Measurements from ENCODE around the gene PRKAR1B.

The PRKAR1B gene

GRCh38 chr7:516606-517456 is 210.2 kb downstream of the PRKAR1B start:
- DNase-seq: no peak

GRCh38 chr7:516216-516605 is 210.9 kb downstream of the PRKAR1B start:
- no peak for DNase-seq

- DNase-seq: no peak
Observed at GRCh38 chr7:515628-516027, 211.5 kb downstream of the PRKAR1B start.

GRCh38 chr7:514651-515598 is 212.2 kb downstream of the PRKAR1B start:
- DNase-seq: no peak

- DNase-seq: no peak
Observed at GRCh38 chr7:514242-514641, 212.8 kb downstream of the PRKAR1B start.

- DNase-seq: no peak
Observed at GRCh38 chr7:513521-514166, 213.4 kb downstream of the PRKAR1B start.

- peak; percentile 44 for DNase-seq
Observed at GRCh38 chr7:512541-513311, 214.4 kb downstream of the PRKAR1B start.

GRCh38 chr7:512146-512510 is 215.0 kb downstream of the PRKAR1B start:
- no peak for DNase-seq

- DNase-seq: no peak
Observed at GRCh38 chr7:511476-512145, 215.5 kb downstream of the PRKAR1B start.

- DNase-seq: no peak
Observed at GRCh38 chr7:510782-511281, 216.2 kb downstream of the PRKAR1B start.

GRCh38 chr7:510131-510481 is 217.0 kb downstream of the PRKAR1B start:
- no peak for DNase-seq

GRCh38 chr7:509426-510130 is 217.5 kb downstream of the PRKAR1B start:
- no peak for DNase-seq

GRCh38 chr7:508461-509170 is 218.5 kb downstream of the PRKAR1B start:
- no peak for DNase-seq

- no peak for DNase-seq
Observed at GRCh38 chr7:507623-508300, 219.3 kb downstream of the PRKAR1B start.

GRCh38 chr7:506921-507622 is 220.0 kb downstream of the PRKAR1B start:
- DNase-seq: no peak

- DNase-seq: no peak
Observed at GRCh38 chr7:506391-506831, 220.7 kb downstream of the PRKAR1B start.

GRCh38 chr7:505171-505570 is 221.9 kb downstream of the PRKAR1B start:
- DNase-seq: no peak

- DNase-seq: no peak
Observed at GRCh38 chr7:504221-505111, 222.6 kb downstream of the PRKAR1B start.
